Brain microvascular endothelial cell (primary cell): ENCODE data around the gene CCDC3.

Experiments used
- DNase-seq: peaks from one replicate; pipeline ENCODE4 v3.0.0-alpha.2; 2020
- H3K27ac ChIP-seq: fragments of 250-450 bp; sonication (Bioruptor Pico); 2 replicates; pipeline ENCODE4 v1.5.1; 2020; ENCODE audit warnings: mild to moderate bottlenecking, moderate library complexity
- H3K27me3 ChIP-seq: fragments of 250-450 bp; sonication (Bioruptor Pico); replicated peaks from 2 replicates; pipeline ENCODE4 v1.5.1; 2020; ENCODE audit warnings: mild to moderate bottlenecking
- H3K36me3 ChIP-seq: fragments of 250-450 bp; sonication (Bioruptor Pico); replicated peaks from 2 replicates; pipeline ENCODE4 v1.5.1; 2020; ENCODE audit warnings: mild to moderate bottlenecking
- H3K4me3 ChIP-seq: 2 replicates; pipeline ENCODE4 v1.5.1; 2011; ENCODE audit warnings: low read depth, mild to moderate bottlenecking, control low read depth, low read length, moderate library complexity
- CTCF ChIP-seq: IDR thresholded peaks from 2 replicates; pipeline ENCODE4 v1.5.1; 2011; ENCODE audit warnings: low read depth, mild to moderate bottlenecking, moderate library complexity, low read length, control low read depth, inconsistent platforms; ENCODE audit errors: missing control alignments
- in situ Hi-C: cut with HindIII; loops from 2 replicates; pipeline ENCODE4 v1.10.0; 2017; ENCODE audit warnings: low sequenced_read_pairs, low pct_ligation_motif_present

CCDC3 gene

GRCh38 chr10:12960334-12960898 lies 41.1 kb downstream of the CCDC3 start:
- no peaks in the 10 kb centered on the region for H3K27me3 ChIP-seq
- H3K36me3 ChIP-seq: no peaks in the 10 kb centered on the region
- no peak overlapping the region for H3K27ac ChIP-seq
- no peak for TF ChIP-seq CTCF
- DNase-seq: no peak
- in situ Hi-C loops: no loop called here
- no peak overlapping the region for H3K4me3 ChIP-seq

DNA sequence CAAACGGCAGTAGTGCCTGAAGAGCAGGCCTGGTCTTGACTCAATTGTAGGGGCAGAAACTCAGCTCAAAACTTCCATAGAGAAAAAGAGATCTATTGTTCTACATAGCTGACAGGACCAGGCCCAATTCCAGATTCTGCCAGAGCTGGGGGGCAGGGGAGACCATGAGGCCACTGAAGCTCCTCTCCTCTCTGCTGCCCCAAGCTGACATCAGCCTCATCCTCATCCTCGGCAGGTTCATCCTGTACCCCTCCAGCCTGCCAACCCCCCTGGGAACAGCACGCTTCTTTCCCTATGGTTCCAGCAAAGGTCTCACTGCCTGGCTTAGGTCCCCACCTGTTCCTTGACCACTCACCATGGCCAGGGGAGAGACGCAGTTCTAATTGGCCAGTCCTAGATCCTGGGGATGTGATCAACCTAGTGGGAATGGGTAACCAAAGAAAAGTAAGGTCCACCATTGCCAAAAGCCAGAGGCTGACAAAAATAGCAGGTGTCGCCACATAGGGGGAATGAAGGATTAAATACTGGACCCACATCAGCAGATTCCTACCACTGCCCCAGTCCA lies 42.9 kb downstream of the CCDC3 start:
- no peak overlapping the region for H3K27ac ChIP-seq
- no peak for DNase-seq
- no peak for TF ChIP-seq CTCF
- in situ Hi-C loops: no loop called here
- no peaks in the 10 kb centered on the region for H3K36me3 ChIP-seq
- no peak overlapping the region for H3K4me3 ChIP-seq
- no peaks in the 10 kb centered on the region for H3K27me3 ChIP-seq

DNA sequence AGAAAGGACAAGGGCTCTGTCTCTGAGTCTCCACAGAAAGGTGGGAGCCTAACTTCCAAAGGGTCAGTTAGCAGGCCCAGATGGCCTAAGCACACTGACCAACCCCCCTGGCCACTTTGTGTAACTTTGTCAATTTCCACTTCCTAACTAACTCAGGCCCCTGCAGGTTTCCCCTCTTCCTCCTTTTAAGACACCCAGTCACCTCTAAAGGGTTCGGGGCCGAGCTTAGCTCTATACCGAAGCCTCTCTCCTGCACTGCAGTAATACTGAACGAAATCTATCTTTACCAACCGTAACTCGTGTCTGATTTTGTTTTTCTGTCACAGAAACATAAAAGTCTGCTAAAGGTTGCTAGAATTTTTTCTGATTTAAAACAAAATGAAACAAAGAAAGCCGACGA lies 44.4 kb downstream of the CCDC3 start:
- Histone ChIP-seq H3K36me3 (no peaks in the 10 kb centered on the region), H3K27me3 (no peaks in the 10 kb centered on the region), H3K27ac (no peak overlapping the region), H3K4me3 (no peak overlapping the region)
- DNase-seq: no peak
- in situ Hi-C loops: no loop called here
- no peak for TF ChIP-seq CTCF

DNA sequence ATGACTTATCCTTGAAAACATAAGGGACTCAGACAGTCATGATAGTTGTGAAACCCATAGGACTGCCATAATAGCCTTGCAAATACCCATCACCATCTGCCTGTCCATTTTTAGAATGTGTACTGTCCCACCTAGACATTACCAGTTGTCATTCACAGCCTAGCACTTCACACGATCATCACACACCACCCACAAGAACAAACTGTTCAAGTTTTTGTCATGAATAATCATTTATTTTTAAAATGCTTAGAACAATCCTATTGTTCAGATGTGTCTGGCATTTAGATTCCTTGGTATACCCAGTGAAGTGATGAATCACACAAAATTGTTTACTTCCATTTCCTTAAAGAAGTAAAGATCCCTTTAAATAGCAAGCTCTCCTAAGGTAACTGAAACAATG lies 46.6 kb downstream of the CCDC3 start:
- TF ChIP-seq CTCF: no peak
- no peaks in the 10 kb centered on the region for H3K27me3 ChIP-seq
- no peak overlapping the region for H3K4me3 ChIP-seq
- DNase-seq: no peak
- in situ Hi-C loops: no loop called here
- no peak overlapping the region for H3K27ac ChIP-seq
- H3K36me3 ChIP-seq: no peaks in the 10 kb centered on the region

- in situ Hi-C loops: no loop called here
These were observed 50.9 kb downstream of the CCDC3 start for GRCh38 chr10:12950583-12951128.

More at GRCh38 chr10:12950583-12951128, 50.9 kb downstream of the CCDC3 start:
- Histone ChIP-seq H3K36me3 (no peaks in the 10 kb centered on the region), H3K27me3 (no peaks in the 10 kb centered on the region), H3K27ac (no peak overlapping the region), H3K4me3 (no peak overlapping the region)
- TF ChIP-seq CTCF: no peak
- DNase-seq: no peak
